Colonic mucosa (tissue), 4 donors: Measurements from ENCODE around the gene PFN3. TPM values are rescaled to one million over a fixed set of nuclear protein-coding genes. Genes with fewer than 3 reads are reported as not detected.

Source experiments
- DNase-seq: peaks from one replicate; pipeline ENCODE4 v3.0.0-alpha.2; 2020
- H3K27ac ChIP-seq: fragments of 200-600 bp; one replicate; pipeline ENCODE4 v1.8.0; 2021
- H3K27me3 ChIP-seq: fragments of 200-600 bp; one replicate; pipeline ENCODE4 v1.8.0; 2021
- H3K36me3 ChIP-seq: fragments of 200-600 bp; one replicate; pipeline ENCODE4 v1.8.0; 2021
- H3K4me1 ChIP-seq: fragments of 200-600 bp; one replicate; pipeline ENCODE4 v1.8.0; 2021; ENCODE audit warnings: mild to moderate bottlenecking
- H3K4me3 ChIP-seq: fragments of 200-600 bp; one replicate; pipeline ENCODE4 v1.8.0; 2021
- H3K9ac ChIP-seq, 2 donors: one replicate each; pipeline ENCODE4 v1.7.0; 2013; ENCODE audit warnings: control low read depth in 2 of 2, low read depth in 2 of 2, low read length in 2 of 2
- H3K9me3 ChIP-seq: fragments of 200-600 bp; one replicate; pipeline ENCODE4 v1.8.0; 2021
- CTCF ChIP-seq: fragments of 200-600 bp; IDR thresholded peaks from one replicate; pipeline ENCODE4 v1.8.0; 2022; ENCODE audit warnings: antibody characterized with exemption, mild to moderate bottlenecking
- intact Hi-C: fragments of 100-400 bp; cut with DNase I; formaldehyde crosslinking; loops from one replicate; pipeline ENCODE4 v1.14.1; 2022
- total RNA-seq, 2 donors: library from RNA; stranded (reverse); fragmentation: NEBNext Ultra II Directional in 1 of 2; extraction: Animal tissue kit (Norgen Biotek cat#: 25700) in 1 of 2; gene quantifications; one replicate each; pipeline ENCODE4 v1.2.1, GENCODE V29; 2021
- donor health status: healthy.
- donor health status: DM: no; HTN: no; CAD: no.
- donor health status: DM: no; HTN: no; CAD: no.

PFN3 gene
- total RNA-seq, 2 donors from 2014 or later, result not detected

GRCh38 chr5:177440211-177440989 is 39.9 kb upstream of the PFN3 start:
- no peaks in the 10 kb centered on the region for H3K27me3 ChIP-seq
- peaks cover 6% of the 10 kb centered on the region for H3K36me3 ChIP-seq
- no peak for DNase-seq
- H3K9me3 ChIP-seq, result no peaks in the 10 kb centered on the region
- no peak for TF ChIP-seq CTCF
- H3K9ac ChIP-seq, result no peak overlapping the region
- no peak overlapping the region for H3K4me3 ChIP-seq
- no peak overlapping the region for H3K27ac ChIP-seq
- no peaks in the 10 kb centered on the region for H3K4me1 ChIP-seq
- intact Hi-C loops, result no loop called here

- Histone ChIP-seq H3K9me3 (no peaks in the 10 kb centered on the region), H3K36me3 (peaks cover 7% of the 10 kb centered on the region), H3K27ac (no peak overlapping the region), H3K27me3 (no peaks in the 10 kb centered on the region), H3K9ac (no peak overlapping the region), H3K4me3 (no peak overlapping the region), H3K4me1 (no peaks in the 10 kb centered on the region)
- TF ChIP-seq CTCF, result no peak
- intact Hi-C loops, result no loop called here
- no peak for DNase-seq
These were observed 39.1 kb upstream of the PFN3 start for GRCh38 chr5:177439518-177440053.

GRCh38 chr5:177438468-177438867 is 38.0 kb upstream of the PFN3 start:
- H3K4me3 ChIP-seq, result no peak overlapping the region
- no peaks in the 10 kb centered on the region for H3K4me1 ChIP-seq
- no peak overlapping the region for H3K9ac ChIP-seq
- H3K36me3 ChIP-seq, result peaks cover 14% of the 10 kb centered on the region
- no peaks in the 10 kb centered on the region for H3K27me3 ChIP-seq
- no peaks in the 10 kb centered on the region for H3K9me3 ChIP-seq
- no peak overlapping the region for H3K27ac ChIP-seq
- DNase-seq, result no peak
- intact Hi-C loops, result no loop called here
- TF ChIP-seq CTCF, result no peak

- no peak for TF ChIP-seq CTCF
- no peak overlapping the region for H3K9ac ChIP-seq
- no peak overlapping the region for H3K27ac ChIP-seq
- no peak for DNase-seq
- peaks cover under 1% of the 10 kb centered on the region for H3K4me1 ChIP-seq
- no peaks in the 10 kb centered on the region for H3K27me3 ChIP-seq
- H3K9me3 ChIP-seq, result no peaks in the 10 kb centered on the region
- intact Hi-C loops, result no loop called here
- H3K36me3 ChIP-seq, result peaks cover 20% of the 10 kb centered on the region
- no peak overlapping the region for H3K4me3 ChIP-seq
These were observed 37.2 kb upstream of the PFN3 start for GRCh38 chr5:177437623-177438022.

- H3K9ac ChIP-seq, result no peak overlapping the region
- peaks cover 20% of the 10 kb centered on the region for H3K36me3 ChIP-seq
- no peak for TF ChIP-seq CTCF
- intact Hi-C loops, result no loop called here
- H3K27ac ChIP-seq, result no peak overlapping the region
- H3K27me3 ChIP-seq, result no peaks in the 10 kb centered on the region
- H3K9me3 ChIP-seq, result no peaks in the 10 kb centered on the region
- H3K4me1 ChIP-seq, result peaks cover 4% of the 10 kb centered on the region
- no peak for DNase-seq
- H3K4me3 ChIP-seq, result no peak overlapping the region
These were observed 35.5 kb upstream of the PFN3 start for GRCh38 chr5:177435847-177436536.
